Loucy (cell line): ENCODE results near the gene NFIX.

Source experiments
- H2AFZ ChIP-seq: fragments of 200-600 bp; sonication (generic); 2 replicates; pipeline ENCODE4 v1.6.0; 2016; ENCODE audit warnings: antibody characterized with exemption, mild to moderate bottlenecking, low read length, moderate library complexity
- H3F3A ChIP-seq: fragments of 200-600 bp; 2 replicates; pipeline ENCODE4 v1.6.0; 2016; ENCODE audit warnings: antibody characterized with exemption, low read depth, mild to moderate bottlenecking
- H3K27me3 ChIP-seq: fragments of 200-600 bp; sonication (generic); 2 replicates; pipeline ENCODE4 v1.6.1; 2014; ENCODE audit warnings: low read length, mild to moderate bottlenecking; ENCODE audit not compliant: insufficient read depth, poor library complexity, severe bottlenecking
- H3K36me3 ChIP-seq: fragments of 200-600 bp; sonication (generic); 2 replicates; pipeline ENCODE4 v1.6.1; 2016; ENCODE audit warnings: low read length; ENCODE audit not compliant: insufficient read depth
- H3K4me1 ChIP-seq: fragments of 200-600 bp; sonication (generic); 2 replicates; pipeline ENCODE4 v1.5.1; 2014; ENCODE audit warnings: low read length, mild to moderate bottlenecking; ENCODE audit not compliant: insufficient read depth, poor library complexity, severe bottlenecking
- H3K4me2 ChIP-seq: fragments of 200-600 bp; sonication (generic); 2 replicates; pipeline ENCODE4 v1.6.0; 2014; ENCODE audit warnings: antibody characterized with exemption, low read length, low read depth, mild to moderate bottlenecking; ENCODE audit not compliant: poor library complexity, severe bottlenecking
- H3K4me3 ChIP-seq: fragments of 200-600 bp; sonication (generic); 2 replicates; pipeline ENCODE4 v1.5.1; 2014; ENCODE audit warnings: low read length, mild to moderate bottlenecking, mixed read lengths; ENCODE audit not compliant: poor library complexity, severe bottlenecking
- H3K79me2 ChIP-seq: fragments of 200-600 bp; sonication (generic); 2 replicates; pipeline ENCODE4 v1.6.1; 2014; ENCODE audit warnings: low read length; ENCODE audit not compliant: insufficient read depth
- H3K9ac ChIP-seq: fragments of 200-600 bp; sonication (generic); 2 replicates; pipeline ENCODE4 v1.6.0; 2014; ENCODE audit warnings: mild to moderate bottlenecking, low read depth, low read length, moderate library complexity; ENCODE audit not compliant: poor library complexity, severe bottlenecking
- H3K9me2 ChIP-seq: fragments of 200-600 bp; sonication (generic); replicated peaks from 2 replicates; pipeline ENCODE4 v1.6.1; 2016; ENCODE audit warnings: low read depth, low read length, mixed read lengths
- H3K9me3 ChIP-seq: fragments of 200-600 bp; sonication (generic); 2 replicates; pipeline ENCODE4 v1.6.1; 2014; ENCODE audit warnings: mild to moderate bottlenecking, antibody characterized with exemption, low read length, low read depth; ENCODE audit not compliant: insufficient read depth
- H4K20me1 ChIP-seq: fragments of 200-600 bp; sonication (generic); 2 replicates; pipeline ENCODE4 v1.6.0; 2014; ENCODE audit warnings: antibody characterized with exemption, low read length, mild to moderate bottlenecking; ENCODE audit not compliant: insufficient read depth, poor library complexity, severe bottlenecking
- CTCF ChIP-seq: fragments of 200-600 bp; sonication (generic); conservative IDR thresholded peaks from 2 replicates; pipeline ENCODE4 v1.5.1; 2014; ENCODE audit warnings: mild to moderate bottlenecking, antibody characterized with exemption, low read length
- EZH2phosphoT487 ChIP-seq: fragments of 200-600 bp; IDR thresholded peaks from 2 replicates; pipeline ENCODE4 v1.6.1; 2018; ENCODE audit warnings: antibody characterized with exemption, mild to moderate bottlenecking, moderate library complexity, borderline replicate concordance

The NFIX gene

GRCh38 chr19:13127051-13127450 is 131.8 kb downstream of the NFIX start:
- H3K9ac ChIP-seq = no peak overlapping the region
- H3F3A ChIP-seq = no peaks in the 10 kb centered on the region
- H3K4me3 ChIP-seq = no peak overlapping the region
- H3K36me3 ChIP-seq = peaks cover 6% of the 10 kb centered on the region; the same call in 1 of the 2 replicates
- H3K9me3 ChIP-seq = no peaks in the 10 kb centered on the region
- no peak overlapping the region for H3K4me2 ChIP-seq
- no peak for TF ChIP-seq CTCF
- no peaks in the 10 kb centered on the region for H3K9me2 ChIP-seq
- no peak overlapping the region for H2AFZ ChIP-seq
- peaks cover 92% of the 10 kb centered on the region for H3K79me2 ChIP-seq
- peaks cover 10% of the 10 kb centered on the region for H3K4me1 ChIP-seq
- peaks cover 57% of the 10 kb centered on the region for H4K20me1 ChIP-seq
- no peaks in the 10 kb centered on the region for H3K27me3 ChIP-seq

- no peak overlapping the region for H2AFZ ChIP-seq
- no peaks in the 10 kb centered on the region for H3K27me3 ChIP-seq
- H3K4me2 ChIP-seq = no peak overlapping the region
- peaks cover 6% of the 10 kb centered on the region; the same call in 1 of the 2 replicates for H3K36me3 ChIP-seq
- no peaks in the 10 kb centered on the region for H3K9me3 ChIP-seq
- no peak overlapping the region for H3K4me3 ChIP-seq
- TF ChIP-seq EZH2phosphoT487 (no peak), CTCF (no peak)
- H3K79me2 ChIP-seq = peaks cover 87% of the 10 kb centered on the region
- no peaks in the 10 kb centered on the region for H3F3A ChIP-seq
- H3K9me2 ChIP-seq = no peaks in the 10 kb centered on the region
- H3K9ac ChIP-seq = no peak overlapping the region
- H4K20me1 ChIP-seq = peaks cover 57% of the 10 kb centered on the region
- peaks cover 16% of the 10 kb centered on the region for H3K4me1 ChIP-seq
Observed at GRCh38 chr19:13127811-13128575, 132.7 kb downstream of the NFIX start.

GRCh38 chr19:13128583-13128982 is 133.3 kb downstream of the NFIX start:
- Histone ChIP-seq H3F3A (no peaks in the 10 kb centered on the region), H3K36me3 (peaks cover 6% of the 10 kb centered on the region; the same call in 1 of the 2 replicates), H4K20me1 (peaks cover 57% of the 10 kb centered on the region), H3K9me3 (no peaks in the 10 kb centered on the region), H3K9me2 (no peaks in the 10 kb centered on the region), H2AFZ (no peak overlapping the region), H3K79me2 (peaks cover 87% of the 10 kb centered on the region), H3K4me3 (no peak overlapping the region), H3K27me3 (no peaks in the 10 kb centered on the region), H3K4me1 (peaks cover 17% of the 10 kb centered on the region), H3K4me2 (no peak overlapping the region), H3K9ac (no peak overlapping the region)
- no peak for TF ChIP-seq CTCF
- TF ChIP-seq EZH2phosphoT487 = no peak
